SIG-M5 (cell line): ENCODE data around the gene SLC33A1.
"Not testable (repeated sequence)": the region's sequence is repeated elsewhere in the genome, so short reads cannot be mapped to it uniquely, and the experiment has no call there.

Experiments
- DNase-seq: peaks from one replicate; lab custom pipeline; 2025; lab: John Stamatoyannopoulos, UW

SLC33A1 gene

DNA sequence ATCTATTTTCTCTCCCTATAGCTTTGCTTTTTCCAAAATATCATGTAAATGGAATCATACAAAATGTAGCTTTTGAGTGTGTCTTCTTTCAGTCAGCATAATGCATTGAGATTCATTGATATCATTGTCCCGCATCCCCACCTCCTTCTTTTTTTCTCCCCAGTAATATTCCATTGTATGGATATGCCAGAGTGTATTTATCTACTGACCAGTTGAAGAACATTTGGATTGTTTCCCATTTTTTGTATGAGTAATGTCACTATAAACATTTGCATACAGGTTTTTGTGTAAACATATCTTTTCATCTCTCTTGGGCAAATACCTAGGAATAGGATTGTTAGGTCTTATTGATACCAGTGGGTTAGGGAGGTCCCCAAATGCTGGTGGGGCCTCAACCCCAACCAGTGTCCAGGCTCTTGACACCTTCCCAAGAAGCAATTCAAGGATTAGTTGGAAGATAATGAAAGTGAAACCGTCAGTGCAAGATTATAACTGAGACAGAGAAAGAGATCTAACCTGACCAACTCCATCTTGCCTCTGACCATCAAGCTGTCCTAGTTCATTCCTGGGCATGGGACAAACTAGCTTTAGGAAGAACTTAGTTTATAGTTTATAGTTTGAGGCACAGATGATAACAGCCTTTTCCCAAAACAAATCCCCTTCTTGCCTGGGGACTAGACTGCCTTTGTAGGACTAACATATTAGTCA lies 7.4 kb upstream of the SLC33A1 start:
- DNase-seq: no peak

GRCh38 chr3:155860424-155860823 lies 6.2 kb upstream of the SLC33A1 start:
- DNase-seq: not testable (repeated sequence)

- no peak for DNase-seq
Measured at GRCh38 chr3:155859859-155860258, 5.6 kb upstream of the SLC33A1 start.

GRCh38 chr3:155853214-155854140 lies 750 bp downstream of the SLC33A1 start:
- DNase-seq: no peak

GRCh38 chr3:155852341-155852740 lies 1.9 kb downstream of the SLC33A1 start:
- DNase-seq: no peak

DNA sequence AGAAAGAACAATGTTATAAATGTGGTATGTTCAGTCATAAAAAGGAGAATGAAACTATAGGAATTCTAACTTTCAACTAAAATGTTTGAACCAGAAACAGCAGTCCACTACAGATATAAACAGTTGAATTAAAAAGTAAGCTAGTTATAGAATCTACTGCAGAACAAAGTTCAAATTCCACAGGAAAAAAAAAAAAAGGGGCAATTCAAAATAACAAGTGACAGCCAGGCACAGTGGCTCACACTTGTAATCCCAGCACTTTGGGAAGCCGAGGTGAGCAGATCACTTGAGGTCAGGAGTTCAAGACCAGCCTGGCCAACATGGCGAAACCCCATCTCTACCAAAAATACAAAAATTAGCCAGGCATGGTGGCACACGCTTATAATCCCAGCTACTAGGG lies 4.8 kb downstream of the SLC33A1 start:
- DNase-seq: not testable (repeated sequence)

DNA sequence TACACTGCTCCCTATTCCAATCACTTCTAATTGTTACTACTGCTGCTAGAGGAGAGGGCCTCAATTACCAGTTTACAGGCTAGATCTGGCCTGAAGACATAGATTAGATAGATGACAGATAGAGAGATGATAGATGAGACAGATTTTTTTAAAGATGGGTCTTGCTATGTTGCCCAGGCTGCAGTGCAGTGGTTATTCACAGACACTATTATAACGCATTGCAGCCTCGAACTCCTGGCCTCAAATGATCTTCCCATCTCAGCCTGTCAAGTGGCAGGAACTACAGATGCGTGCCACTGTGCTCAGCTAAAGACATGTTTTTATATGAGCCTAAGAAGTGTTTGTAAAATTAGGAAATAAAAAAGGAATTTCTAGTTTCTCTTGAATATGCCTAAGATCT lies 6.2 kb downstream of the SLC33A1 start:
- DNase-seq: no peak

DNA sequence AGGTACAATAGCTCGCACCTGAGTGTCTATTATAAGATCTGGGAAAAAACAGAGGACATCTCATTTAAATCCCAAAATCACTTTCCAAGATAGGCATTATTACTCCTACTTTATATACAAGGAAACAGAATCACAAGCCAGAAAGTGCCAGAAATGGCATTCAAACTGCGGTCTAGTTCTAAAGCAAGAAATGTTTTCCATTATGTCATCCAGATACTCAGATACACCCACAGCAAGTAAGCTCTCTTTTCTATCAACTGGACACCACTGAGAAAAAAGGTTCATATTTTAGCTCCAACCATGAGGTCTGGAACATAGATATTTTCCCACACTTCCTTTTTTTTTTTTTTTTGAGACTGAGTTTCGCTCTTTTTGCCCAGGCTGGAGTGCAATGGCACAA lies 8.1 kb downstream of the SLC33A1 start:
- DNase-seq: no peak

GRCh38 chr3:155843569-155843968 lies 10.7 kb downstream of the SLC33A1 start:
- no peak for DNase-seq

GRCh38 chr3:155835341-155836071 lies 18.7 kb downstream of the SLC33A1 start:
- no peak for DNase-seq

GRCh38 chr3:155828490-155829098 lies 25.6 kb downstream of the SLC33A1 start:
- DNase-seq: not testable (repeated sequence)

DNA sequence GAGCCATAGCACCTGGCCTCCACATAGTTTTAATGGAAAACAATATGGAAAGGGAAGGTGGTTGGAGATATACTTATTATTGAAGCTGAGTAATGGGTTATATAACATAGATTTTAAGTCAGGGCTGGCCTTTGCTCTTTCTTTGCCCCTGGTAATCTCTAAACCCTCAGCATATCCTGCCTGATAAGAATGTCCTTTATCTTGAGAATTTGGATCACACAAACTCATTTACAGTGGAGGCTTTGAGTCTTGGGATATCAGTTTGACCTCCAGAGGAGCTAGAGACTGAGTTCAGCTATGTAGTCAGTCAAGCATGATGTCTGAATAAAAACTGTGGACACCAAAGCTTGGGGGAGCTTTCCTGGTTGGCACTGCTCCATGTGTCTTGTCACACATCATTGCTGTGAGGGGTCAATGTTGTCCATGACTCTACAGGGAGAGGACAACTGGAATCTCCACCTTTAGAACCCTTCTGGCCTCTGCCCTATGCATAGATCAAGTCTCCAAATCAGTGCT lies 39.1 kb downstream of the SLC33A1 start:
- DNase-seq: no peak

DNA sequence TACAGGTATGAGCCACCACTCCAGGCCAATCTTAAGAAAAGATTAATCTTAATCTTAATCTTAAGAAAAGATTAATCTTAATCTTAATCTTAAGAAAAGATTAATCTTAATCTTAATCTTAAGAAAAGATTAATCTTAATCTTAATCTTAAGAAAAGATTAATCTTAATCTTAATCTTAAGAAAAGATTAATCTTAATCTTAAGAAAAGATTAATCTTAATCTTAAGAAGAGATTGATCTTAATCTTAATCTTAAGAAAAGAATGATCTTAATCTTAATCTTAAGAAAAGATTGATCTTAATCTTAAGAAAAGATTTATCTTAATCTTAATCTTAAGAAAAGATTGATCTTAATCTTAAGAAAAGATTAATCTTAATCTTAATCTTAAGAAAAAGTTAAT lies 41.0 kb downstream of the SLC33A1 start:
- DNase-seq: not testable (repeated sequence)

DNA sequence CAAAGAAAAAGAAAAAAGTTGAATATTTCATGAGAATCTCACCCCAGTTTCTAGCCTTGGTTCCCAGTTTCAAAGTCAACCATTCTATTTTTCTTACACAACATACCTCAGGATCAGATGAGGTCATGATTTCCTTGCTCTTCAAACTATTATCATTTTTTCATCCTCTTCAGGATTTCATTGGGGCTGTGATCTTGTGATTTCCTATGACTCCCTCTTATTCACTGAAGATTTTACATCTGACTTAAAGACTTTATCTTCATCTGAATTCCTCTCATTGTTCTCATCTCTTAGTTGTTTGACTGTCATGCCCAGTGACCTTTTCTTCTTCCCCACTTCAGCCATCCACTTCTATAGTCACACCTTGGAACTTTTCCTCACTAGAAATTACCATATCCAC lies 45.0 kb downstream of the SLC33A1 start:
- DNase-seq: no peak

GRCh38 chr3:155807823-155808222 lies 46.4 kb downstream of the SLC33A1 start:
- no peak for DNase-seq

DNA sequence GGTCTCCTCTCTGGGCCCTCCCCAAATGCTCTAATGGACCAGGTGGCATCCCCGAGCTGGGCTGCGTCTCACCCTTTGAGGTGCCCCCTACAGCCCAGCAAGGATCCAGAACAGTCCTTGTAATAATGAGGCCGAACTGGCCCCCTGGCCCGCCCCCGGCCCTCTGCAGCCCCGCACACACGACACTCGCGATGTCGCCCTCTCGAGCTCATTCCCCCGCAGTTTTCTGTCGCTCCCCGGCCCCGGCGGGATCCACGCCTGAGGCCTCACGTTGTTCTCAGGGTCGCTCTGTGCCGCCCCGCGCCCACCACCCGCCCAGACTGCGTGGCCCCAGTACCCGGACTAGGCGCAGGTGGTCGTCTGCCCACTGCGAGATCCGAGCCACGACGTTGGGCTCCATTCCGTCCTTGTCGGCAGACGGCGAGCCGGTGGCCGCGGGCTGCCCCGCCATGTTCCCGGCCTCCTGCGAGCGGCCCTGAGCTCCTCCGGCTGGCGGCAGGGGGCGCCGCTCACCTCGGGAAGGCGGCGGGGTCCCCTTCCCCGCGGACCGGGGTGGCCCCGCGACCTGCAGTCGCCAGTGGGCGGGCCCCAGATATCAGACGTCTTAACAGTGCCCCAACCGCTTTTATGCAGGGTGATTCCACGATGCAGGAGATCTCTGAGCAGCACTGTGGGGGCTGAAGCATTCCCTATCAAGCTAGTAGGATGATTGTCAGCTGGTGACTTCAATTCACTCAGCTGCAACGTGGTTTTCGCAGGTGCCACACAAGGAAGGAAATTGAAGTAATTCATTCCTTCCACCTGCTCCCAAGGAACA lies 48.2 kb downstream of the SLC33A1 start, which contains the start of gene C3orf33:
TSS of gene C3orf33 (minus strand) at position 477 of the 817 bp plus-strand sequence. CDS start at position 451, 26 bp downstream.
- DNase-seq: no peak

DNA sequence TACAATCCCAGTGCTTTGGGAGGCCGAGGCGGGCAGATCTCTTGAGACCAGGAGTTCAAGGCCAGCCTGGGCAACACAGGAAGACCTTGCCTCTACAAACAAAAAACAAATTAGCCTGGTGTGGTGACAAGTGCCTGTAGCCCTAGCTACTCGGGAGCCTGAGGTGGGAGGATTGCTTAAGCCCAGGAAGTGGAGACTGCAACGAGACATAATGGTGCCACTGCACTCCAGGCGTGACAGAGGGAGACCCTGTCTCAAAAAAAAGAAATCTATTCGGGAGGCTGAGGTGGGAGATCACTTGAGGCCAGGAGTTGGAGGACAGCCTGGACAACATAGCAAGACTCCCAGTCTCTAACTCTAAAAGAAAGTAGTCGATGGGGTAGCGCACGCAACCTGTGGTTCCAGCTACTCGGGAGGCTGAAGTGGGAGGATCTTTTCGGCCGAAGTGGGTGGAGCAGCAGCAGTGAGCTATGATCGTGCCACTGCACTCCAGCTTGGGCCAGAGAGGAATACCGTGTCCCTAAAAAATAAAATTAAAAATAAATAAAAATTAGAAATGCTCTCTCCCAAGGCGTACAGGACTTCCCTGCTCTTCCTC lies 48.9 kb downstream of the SLC33A1 start:
- no peak for DNase-seq

DNA sequence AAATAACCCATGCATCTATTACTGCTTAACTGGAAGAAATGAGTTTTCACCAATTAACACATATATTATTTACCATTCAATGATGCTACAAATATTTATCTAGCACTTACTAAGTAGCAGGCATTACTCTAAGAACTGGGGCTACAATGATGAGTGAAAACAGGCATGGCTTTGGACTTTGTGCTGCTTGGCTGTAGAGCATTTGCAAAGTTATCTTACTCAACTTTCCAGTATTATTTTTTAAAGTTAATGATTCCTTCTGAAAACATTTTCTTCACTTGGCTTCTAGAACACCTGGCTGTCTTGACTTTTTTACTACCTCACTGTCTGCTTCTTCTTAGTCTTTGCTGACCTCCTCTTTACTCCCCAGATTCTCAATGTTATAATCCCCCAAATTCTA lies 49.9 kb downstream of the SLC33A1 start:
- no peak for DNase-seq

- no peak for DNase-seq
Measured at GRCh38 chr3:155792532-155792931, 61.7 kb downstream of the SLC33A1 start.

DNA sequence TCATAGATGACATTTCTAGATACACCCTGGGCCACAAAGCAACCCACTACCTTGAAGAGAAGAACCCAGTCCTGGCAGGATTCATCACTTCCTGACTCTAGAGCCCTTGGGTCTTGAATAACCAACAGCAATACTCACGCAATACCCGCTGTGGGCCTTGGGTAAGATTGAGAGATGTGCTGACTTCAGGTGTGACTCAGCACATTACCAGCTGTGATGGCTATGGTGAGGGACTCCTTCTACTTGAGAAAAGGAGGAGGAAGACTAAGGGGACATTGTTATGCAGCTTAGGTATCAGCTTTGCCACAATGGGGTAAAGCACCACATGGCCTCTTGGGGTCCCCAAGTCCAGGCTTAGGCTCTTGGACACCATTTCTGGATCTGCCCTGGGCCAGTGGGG lies 63.0 kb downstream of the SLC33A1 start:
- DNase-seq: peak; percentile 7
